ENCODE data around the gene ERC2.
"Not testable (repeated sequence)": the region's sequence is repeated elsewhere in the genome, so short reads cannot be mapped to it uniquely, and the experiment has no call there.

ERC2 gene

GRCh38 chr3:55532806-55533205, 935.5 kb downstream of the ERC2 start:
- FAIRE-seq, result no peak

GRCh38 chr3:55531321-55531720, 936.9 kb downstream of the ERC2 start:
- FAIRE-seq, result no peak

DNA sequence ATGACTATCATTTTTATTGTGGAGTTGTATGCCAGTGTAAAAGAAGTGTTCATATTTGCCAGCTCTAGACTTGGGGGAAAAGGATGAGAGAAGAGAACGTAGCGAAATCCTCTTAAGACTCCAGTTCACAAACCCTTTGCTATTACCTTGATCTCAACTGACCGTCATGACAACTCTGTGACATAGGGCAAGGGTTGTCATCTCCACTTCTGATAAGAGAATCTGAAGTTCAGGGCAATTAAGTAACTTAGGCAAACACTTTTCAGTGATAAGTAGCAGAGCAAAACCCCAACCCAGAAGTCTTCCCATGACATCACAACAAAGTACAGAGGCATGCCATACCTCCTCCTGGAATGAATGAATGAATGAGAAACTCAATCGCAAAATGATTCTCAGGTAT, 940.9 kb downstream of the ERC2 start:
- FAIRE-seq, result no peak

DNA sequence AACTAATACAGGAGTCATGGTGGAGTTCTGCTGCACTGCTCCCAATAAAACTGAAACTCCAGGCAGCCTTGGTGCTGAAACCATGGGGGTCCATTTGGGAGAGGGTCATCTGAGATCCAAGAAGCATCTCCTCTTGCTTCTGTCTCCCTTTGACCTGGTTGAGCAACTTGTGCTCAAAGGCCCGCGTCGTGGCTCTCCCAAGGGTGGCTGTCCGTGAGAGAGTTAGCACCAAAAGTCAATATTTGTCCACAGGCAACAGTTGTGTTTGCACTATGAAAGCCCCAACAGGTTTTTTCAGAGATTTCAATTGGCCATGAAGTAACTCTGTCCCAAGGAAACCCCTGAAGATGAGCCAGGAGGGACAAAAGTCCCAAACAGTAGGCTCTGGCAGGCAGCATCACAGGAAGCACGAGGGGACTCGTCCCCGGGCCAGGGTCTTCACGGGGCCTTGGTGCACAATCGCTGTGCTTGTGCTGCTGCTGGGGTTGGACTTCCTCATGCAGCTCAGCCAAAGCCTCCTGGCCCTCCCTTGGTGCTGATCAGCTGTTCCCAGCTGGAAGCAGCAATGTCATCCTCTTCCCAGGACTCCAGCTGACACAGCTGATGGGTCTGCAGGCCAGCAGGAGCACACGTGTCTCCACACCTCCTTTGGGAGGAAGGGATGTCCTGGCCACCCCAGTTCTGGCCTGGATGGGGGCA, 941.8 kb downstream of the ERC2 start:
- FAIRE-seq, result no peak

DNA sequence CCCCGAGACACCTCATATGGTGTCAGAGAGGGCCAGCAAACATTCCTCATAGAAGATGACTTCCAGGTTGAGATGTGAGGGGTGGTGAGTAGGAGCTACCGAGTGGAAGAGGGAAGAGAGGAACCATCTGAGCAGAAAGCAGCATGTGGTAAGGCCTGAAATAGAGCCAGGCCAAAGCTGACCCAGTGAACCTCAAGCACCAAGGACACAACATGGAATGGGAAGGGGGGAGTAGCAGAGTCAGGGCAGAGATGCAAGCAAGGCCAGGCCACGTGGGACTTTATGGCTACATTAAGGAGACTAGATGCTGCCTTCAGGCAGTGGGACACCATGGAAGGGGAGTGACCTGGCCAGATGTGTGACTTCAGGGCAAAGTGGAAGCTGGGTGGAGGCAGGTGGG, 942.8 kb downstream of the ERC2 start:
- FAIRE-seq, result no peak

GRCh38 chr3:55524565-55525244, 943.6 kb downstream of the ERC2 start:
- FAIRE-seq, result no peak

DNA sequence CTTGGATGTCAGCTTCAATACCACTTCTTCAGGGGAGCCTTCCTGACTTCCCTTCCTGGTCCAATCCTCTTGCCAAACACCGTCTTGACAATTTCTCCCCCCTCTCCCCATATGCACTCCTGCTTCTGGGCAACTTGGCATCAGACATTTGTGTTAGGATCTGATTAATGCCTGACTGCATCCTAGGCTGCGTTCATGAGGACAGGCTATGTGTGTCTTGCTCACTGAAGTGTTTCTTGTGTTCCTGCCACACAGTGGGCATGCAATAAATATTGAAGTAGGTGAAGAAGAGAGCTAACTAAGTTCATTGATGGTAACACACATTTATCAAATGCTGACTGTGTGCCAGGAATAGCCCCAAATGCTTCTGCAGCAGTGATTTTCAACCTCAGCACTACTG, 944.8 kb downstream of the ERC2 start:
- FAIRE-seq, result no peak

GRCh38 chr3:55521738-55522421, 946.4 kb downstream of the ERC2 start:
- FAIRE-seq, result no peak

GRCh38 chr3:55521064-55521737, 947.1 kb downstream of the ERC2 start:
- FAIRE-seq, result no peak

DNA sequence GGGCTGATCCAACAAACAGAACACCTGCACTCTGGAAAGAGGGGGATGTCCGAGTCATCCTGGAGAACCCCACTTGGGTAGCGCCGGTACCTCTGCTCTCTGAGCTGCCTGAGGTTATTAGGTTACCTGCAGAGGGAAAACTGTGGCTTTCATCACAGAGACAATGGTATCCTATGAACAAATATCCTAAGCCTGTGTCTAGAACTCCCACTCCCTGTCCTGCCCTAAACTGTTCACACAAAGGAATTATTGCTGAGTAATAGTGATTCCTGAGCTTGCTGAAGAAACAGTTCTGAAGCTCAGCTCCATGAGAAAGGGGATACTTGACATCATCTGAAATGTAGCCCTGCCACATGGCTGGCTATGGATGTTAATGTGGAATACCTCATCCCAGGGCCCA, 949.2 kb downstream of the ERC2 start:
- FAIRE-seq, result no peak

- FAIRE-seq, result no peak
These were observed 949.8 kb downstream of the ERC2 start for GRCh38 chr3:55518451-55518850.

GRCh38 chr3:55516392-55517030, 951.8 kb downstream of the ERC2 start:
- no peak for FAIRE-seq

- no peak for FAIRE-seq
These were observed 952.6 kb downstream of the ERC2 start for GRCh38 chr3:55515550-55516246.

GRCh38 chr3:55514962-55515361, 953.3 kb downstream of the ERC2 start:
- no peak for FAIRE-seq

DNA sequence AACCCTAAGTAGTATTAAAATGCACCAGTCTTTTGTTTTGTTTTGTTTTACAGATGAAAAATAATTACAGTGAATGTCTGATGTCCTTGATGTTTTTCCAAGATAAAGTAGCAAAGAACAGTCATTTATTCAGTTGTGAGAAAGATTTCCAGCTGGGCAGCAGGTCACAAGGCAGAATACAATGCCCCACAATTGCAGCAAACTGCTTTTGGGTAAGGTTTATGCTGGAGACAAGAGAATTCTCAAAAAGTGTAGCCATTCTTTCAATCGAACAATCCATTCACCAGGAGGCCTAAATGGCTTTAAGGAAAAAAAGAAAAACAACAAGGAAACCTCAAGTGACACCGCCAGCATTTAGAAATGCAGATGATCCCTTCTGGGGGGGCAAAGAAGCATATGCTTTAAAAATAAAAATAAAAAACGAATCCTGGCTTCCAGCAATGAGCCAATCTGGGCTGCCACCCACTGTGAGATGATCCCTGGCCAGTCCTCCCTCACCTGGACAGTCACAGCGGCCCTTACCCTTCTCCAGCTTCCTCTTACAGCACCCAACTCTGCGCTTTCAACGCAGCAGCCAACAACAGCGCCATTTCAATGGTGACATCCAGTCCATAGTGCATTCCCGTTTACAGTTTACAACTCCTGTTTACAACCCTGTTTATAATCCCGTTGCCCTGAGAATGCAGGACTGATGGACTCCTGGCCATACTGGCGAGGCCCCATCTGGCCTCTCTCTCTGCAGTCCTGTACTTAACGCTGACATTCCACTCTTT, 955.5 kb downstream of the ERC2 start:
- FAIRE-seq, result no peak

DNA sequence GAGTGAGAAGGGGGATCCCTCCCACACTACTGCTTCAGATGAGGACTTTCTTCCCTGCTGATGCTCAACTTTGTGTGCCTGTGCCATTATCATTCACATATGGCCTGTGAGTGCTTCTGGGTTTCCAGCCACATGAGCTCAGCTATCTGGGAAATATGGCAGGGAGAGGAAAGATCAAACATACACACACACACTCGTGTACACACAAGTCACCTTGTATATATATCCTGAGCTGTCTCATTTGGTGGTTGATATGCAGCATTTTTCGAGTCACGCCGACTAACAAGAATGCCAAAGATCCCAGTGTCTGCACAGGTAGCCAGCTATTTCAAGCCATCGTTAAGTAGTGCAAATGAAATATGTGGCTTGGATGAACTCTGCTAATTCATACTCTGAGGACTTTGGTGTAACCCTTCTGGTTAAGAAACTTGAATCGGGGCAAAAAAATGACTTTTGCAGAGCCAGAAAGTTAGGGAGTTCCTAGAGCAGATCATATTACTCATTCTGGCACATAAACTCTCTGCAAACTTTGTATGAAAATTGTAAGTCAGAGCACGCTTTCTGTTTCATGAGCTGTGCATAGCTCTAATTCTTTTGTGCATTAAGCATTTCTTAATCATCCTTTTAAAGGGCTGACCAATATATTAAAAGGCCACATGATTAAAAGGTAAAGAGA, 956.2 kb downstream of the ERC2 start:
- no peak for FAIRE-seq

- FAIRE-seq, result no peak
These were observed 959.9 kb downstream of the ERC2 start for GRCh38 chr3:55508335-55508734.

DNA sequence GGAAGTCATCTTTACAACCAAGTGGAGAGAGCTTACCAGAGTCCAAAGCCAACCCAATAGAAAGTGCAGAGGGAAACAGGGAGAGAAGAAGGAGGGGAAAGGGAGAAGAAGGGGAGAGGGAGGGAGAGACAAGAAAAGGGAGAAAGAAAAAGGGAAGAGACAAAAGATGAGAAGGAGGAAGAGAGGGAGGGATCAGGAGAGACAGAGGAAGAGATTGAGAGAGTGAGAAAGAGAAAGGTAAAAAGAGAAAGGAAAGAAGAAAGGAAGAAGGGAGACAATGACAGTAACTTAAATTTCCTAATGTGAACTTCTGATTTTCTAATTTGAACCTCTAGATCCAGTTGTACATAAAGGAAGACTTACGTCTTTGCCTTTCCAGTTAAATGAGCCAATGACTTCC, 960.5 kb downstream of the ERC2 start:
- no peak for FAIRE-seq

- FAIRE-seq, result no peak
These were observed 962.5 kb downstream of the ERC2 start for GRCh38 chr3:55505776-55506175.

DNA sequence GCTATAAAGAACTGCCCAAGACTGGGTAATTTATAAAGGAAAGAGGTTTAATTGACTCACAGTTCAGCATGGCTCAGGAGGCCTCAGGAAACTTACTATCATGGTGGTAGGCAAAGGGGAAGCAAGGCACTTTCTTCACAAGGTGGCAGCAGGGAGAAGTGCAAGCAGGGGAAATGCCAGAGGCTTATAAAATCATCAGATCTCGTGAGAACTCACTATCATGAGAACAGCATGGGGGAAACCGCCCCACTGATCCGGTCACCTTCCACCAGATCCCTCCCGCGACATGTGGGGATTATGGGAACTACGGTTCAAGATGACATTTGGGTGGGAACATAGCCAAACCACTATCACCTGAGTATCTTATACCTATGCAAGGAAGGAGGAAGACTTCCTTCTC, 963.2 kb downstream of the ERC2 start:
- not testable (repeated sequence) for FAIRE-seq

- no peak for FAIRE-seq
These were observed 966.4 kb downstream of the ERC2 start for GRCh38 chr3:55501905-55502304.

All from A204.1 (cell line).